GM19372 (cell line): ENCODE data around the gene STX5.
"Not testable (repeated sequence)": the region's sequence is repeated elsewhere in the genome, so short reads cannot be mapped to it uniquely, and the experiment has no call there.

Experiments
- ATAC-seq: cut with Tn5 transposase; IDR thresholded peaks from one replicate; pipeline ENCODE4 v1.9.1; 2021; ENCODE audit warnings: mild to moderate bottlenecking, low read depth, moderate library complexity; ENCODE audit not compliant: unreplicated experiment

Gene STX5

DNA sequence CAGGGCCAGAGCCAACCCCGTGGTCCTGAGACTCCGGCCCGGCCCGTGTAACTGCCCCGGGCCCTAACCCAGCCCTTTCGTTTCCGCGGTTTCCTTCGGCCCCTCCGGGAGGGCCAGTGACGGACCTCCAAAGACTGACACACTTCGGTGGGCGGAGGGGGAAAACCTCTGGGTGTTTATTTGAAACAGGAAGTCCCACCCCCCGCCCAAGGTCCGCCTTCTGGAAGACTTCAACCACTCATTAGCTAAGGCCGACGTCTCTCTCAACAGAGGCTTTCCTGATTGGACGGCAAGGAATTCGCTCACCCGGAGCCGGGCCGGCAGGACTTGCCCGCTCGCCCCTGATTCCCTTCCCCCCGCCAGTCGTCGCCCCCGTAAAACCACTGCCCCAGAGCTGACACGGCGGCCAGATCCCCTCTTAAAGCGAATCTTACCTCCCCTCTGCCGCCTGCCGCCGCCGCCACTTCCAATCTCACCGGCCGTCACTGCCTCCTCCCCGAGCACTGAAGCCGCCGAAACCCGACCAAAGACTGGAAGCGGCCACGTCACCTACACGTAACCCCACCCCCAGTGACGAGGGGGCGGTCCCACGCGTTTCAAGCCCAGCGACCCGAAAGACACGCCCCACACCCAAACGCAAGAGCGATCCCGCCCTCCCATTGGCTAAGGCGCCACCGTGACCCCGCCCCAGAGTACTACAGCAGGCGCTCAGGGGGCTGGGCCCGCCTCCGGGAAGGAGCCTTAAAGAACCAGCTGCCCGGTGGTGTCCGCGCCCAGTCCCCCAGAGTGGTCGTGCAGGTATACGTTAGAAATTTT, at the start of gene STX5:
Gene STX5, minus strand, starts transcription at position 532 of the 816 bp plus-strand sequence. CDS start 808 bp downstream, outside the sequence.
- peak; percentile 81 for ATAC-seq

DNA sequence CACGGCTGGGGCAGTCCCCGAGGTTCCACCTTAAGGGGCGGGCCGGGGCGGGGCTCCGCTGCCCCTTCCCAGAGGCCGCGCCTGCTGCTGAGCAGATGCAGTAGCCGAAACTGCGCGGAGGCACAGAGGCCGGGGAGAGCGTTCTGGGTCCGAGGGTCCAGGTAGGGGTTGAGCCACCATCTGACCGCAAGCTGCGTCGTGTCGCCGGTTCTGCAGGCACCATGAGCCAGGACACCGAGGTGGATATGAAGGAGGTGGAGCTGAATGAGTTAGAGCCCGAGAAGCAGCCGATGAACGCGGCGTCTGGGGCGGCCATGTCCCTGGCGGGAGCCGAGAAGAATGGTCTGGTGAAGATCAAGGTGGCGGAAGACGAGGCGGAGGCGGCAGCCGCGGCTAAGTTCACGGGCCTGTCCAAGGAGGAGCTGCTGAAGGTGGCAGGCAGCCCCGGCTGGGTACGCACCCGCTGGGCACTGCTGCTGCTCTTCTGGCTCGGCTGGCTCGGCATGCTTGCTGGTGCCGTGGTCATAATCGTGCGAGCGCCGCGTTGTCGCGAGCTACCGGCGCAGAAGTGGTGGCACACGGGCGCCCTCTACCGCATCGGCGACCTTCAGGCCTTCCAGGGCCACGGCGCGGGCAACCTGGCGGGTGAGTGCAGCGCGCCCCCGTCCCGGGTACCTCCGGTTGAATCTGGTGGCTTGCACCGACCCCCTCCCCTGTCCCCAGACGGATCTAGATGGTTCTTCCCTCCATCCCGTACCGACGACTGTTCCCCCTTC, 49.1 kb upstream of the STX5 start, which contains the start of gene SLC3A2:
Gene SLC3A2, plus strand, starts transcription at position 94 of the 776 bp plus-strand sequence. Its CDS starts 128 bp downstream, at position 222.
- ATAC-seq = peak; percentile 76

DNA sequence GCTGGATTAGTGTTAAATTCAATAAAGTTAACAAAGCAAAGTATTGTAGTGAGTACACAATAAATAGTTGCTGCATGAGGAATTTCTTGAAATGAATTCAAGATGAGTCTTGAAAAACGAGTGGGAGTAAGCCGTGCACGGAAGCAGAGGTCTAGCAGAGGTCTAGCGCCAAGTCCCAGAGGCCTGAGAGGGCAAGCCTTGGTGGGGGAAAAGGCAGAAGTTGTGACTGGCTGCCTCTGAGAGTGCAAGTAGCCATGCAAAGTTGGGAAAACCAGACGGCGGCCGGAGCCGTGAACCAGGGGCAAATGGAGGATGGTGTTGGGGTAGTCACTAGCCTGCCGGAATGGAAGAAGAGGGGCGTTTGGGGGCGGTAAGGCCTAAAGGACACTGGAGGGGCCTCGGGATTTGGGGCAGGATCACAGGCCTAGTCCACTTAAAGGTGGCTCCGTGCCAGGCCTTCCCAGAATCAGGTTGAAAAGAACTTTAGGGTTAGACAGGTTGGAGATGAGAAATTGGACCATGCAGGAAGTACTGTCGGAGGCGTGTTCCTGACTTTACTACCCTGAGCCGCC, 48.5 kb upstream of the STX5 start:
- peak; percentile 28 for ATAC-seq

DNA sequence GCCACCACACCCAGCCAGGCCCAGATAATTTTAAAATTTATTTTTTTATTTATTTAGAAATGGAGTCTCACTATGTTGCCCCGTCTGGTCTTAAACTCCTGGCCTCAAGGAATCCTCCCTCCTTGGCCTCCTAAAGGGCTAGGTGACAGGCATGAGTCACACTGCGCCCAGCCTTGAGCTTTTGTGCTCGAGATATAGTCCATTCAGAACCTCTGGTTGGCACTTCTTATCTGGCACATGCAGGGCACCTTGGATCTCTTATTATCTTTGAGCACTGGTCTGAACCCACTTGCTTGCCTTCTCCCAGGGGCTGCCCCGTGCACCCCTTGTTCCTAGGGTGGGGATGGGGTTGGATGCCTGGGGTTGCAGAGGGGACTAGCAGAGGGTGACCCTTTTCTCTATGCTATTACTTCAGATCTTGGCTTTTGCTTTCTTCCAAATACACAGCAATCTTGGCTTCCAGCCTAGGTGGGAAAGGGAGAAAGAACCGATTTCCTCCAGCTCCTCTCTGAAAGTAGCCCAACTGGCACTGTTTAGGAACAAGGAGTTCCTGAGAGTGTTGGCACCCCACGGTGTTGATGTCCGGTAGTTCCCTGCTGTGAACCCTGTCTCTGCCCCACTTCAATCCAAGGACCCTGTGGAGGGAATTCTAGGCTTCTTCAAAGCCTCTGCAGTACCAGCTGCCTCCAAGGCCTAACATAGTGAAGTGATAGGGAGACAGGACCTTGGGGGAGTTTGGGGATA, 47.6 kb upstream of the STX5 start:
- no peak for ATAC-seq

GRCh38 chr11:62876712-62877111, 44.9 kb upstream of the STX5 start:
- ATAC-seq = no peak

GRCh38 chr11:62875698-62876478, 44.0 kb upstream of the STX5 start:
- ATAC-seq = no peak

DNA sequence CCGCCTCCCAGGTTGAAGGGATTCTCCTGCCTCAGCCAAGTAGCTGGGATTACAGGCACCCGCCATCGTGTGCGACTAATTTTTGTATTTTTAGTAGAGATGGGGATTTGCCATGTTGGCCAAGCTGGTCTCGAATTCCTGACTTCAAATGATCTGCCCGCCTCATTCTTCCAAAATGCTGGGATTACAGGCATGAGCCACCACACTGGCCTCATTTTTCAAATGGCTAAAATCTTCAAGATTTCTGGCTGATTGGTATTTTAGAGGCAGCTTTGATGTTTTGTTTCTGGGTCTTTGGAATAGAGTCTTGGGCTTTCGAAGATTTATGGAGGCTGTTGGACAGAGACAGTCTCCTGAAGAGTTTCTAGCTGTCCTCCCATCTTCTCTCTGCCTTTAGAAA, 43.0 kb upstream of the STX5 start:
- no peak for ATAC-seq

DNA sequence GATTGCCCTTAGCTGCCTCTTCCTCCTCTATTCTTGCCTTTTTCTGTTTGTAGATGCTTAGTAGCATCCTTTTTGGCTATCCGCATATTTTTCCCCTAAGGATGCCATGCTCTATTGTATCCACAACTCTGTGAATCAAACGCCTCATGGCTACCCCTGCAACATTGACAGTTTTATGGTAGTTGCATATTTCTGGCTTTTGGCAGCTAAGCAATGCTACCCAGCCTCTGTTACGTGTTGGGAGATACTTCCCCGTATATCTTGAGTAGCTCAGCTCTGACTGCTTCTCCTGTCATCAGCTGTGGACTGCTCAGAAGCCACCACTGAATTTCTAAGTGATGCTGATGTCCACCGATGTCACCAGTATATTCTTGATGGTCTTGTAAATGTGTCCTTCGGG, 33.8 kb upstream of the STX5 start:
- ATAC-seq = no peak

GRCh38 chr11:62863687-62864335, 32.0 kb upstream of the STX5 start:
- no peak for ATAC-seq

DNA sequence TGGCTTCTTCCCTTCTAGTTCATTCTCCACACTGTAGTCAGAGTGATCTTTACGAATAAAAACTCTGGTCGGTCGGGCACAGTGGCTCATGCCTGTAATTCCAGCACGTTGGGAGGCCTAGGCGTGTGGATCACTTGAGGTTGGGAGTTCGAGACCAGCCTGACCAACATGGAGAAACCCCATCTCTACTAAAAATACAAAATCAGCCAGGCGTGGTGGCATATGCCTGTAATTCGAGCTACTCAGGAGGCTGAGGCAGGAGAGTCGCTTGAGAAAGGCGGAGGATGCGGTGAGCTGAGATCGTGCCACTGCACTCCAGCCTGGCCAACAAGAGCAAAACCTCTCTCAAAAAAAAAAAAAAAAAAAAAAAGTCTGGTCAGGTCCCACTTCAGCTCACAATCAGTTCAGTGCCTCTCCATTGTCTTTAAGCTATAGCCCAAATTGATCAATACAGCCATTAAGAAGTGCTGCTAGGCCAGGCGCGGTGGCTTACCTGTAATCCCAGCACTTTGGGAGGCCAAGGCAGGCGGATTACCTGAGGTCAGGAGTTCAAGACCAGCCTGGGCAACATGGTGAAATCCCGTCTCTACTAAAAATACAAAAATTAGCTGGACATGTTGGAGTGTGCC, 29.8 kb upstream of the STX5 start:
- not testable (repeated sequence) for ATAC-seq

DNA sequence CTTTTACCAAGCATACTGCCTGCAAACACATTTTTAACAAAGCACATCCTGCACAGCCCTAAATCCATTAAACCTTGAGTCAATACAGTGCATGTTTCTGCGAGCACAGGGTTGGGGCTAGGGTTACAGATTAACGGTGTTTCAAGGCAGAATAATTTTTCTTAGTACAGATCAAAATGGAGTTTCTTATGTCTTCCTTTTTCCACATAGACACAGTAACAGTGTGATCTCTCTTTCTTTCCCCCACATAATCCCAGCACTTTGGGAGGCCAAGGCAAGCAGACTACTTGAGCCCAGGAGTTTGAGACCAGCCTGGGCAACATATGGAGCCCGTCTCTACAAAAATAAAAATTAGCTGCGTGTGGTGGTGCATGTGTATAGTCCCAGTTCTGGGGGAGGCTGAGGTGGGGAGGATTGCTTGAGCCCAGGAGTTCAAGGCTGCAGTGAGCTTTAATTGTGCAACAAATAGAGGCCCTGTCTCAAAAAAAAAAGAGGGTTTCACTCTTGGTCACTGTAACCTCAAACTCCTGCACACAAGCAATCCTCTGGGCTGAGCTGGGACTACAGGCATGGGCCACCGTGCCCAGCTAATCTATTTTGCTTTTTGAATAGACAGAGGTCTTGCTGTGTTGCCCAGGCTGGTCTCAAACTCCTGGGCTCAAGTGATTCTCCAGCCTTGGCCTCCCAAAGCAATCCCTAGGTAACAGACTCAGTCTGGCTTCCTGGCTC, 29.1 kb upstream of the STX5 start:
- ATAC-seq = no peak

- ATAC-seq = not testable (repeated sequence)
Measured at GRCh38 chr11:62859281-62859703, 27.4 kb upstream of the STX5 start.

DNA sequence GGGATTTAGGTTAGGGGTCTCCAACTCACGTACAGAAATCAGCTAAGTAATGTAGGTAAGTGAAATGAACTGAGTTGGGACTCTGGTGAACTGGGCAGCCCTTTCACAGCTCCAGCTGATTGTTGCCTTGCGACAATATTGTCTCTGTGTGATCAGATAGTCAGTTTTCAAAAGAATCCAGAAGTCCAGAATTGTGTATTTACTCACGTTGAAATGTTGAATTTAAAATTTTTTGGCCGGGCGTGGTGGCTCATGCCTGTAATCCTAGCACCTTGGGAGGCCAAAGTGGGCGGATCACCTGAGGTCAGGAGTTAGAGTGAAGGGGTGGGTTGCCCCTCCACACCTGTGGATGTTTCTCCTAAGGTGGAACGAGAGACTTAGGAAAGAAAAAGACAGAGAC, 26.4 kb upstream of the STX5 start:
- ATAC-seq = no peak

DNA sequence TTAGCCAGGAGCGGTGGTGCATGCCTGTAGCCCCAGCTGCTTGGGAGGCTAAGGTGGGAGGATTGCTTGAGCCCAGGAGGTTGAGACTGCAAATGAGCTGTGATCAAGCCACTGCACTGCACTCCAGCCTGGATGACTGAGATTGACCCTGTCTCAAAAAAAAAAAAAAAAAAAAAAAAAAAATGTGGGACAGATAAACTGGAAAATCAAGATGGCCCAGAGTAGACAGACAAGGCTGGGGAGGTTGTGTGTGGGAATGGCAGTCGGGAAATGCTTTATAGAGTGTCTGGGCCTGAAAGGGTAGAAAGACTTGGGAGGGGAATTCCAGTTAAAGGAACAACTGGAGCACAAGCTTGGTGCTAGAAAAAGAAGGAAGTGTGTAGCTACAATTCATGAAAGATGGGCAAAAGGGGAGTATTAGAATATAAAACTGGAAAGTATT, 25.7 kb upstream of the STX5 start:
- no peak for ATAC-seq

DNA sequence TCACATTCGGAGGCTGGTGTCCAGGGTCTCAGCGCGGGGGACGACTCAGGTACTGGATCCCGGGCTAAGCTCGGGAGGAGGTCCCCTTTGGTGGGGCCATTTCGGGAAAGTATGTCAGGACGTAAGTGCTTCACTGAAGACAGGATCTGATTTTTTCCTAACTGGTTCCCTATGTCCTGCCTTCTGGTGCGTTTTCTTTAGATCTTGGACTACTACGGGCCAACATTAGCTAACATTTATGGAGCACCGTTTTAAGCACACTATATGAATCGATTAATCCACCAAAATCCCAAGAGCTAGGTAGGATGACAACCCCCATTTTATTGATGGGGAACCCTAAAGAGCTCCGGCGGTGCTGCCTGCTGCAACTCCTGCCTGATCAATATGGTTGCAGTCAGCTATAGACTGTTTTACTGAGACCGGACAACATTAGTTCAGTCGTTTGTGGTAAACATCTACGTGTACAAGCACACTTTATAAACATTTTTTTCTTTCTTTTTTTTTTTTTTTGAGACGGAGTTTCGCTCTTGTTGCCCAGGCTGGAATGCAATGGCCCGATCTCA, 24.6 kb upstream of the STX5 start:
- ATAC-seq = no peak

- peak; percentile 91 for ATAC-seq
Measured at GRCh38 chr11:62855571-62856332, 23.9 kb upstream of the STX5 start.
